Spleen (tissue), 11 donors: ENCODE results near the gene DLD. TPM values are rescaled to one million over a fixed set of nuclear protein-coding genes. Genes with fewer than 3 reads are reported as not detected.
A peak's percentile ranks its signal among the peaks of the same experiment; 100 is the strongest.
"Not testable (repeated sequence)": the region's sequence is repeated elsewhere in the genome, so short reads cannot be mapped to it uniquely, and the experiment has no call there.

ENCODE experiments used
- DNase-seq: peaks from one replicate; pipeline ENCODE4 v3.0.0-alpha.2; 2020
- H3K27ac ChIP-seq, 8 donors: fragments of 200-600 bp; sonication (generic) in 7 of 8; 1 replicate in 4 of 8; 2 replicates in 4 of 8; pipeline versions ENCODE4 v1.5.0 to v1.8.0; 2016 to 2021; ENCODE audit warnings: inconsistent platforms in 4 of 8, mild to moderate bottlenecking in 4 of 8, moderate library complexity in 1 of 8
- H3K27me3 ChIP-seq, 7 donors: fragments of 200-600 bp; sonication (generic) in 6 of 7; replicated peaks in 1 of 7; 1 replicate in 4 of 7; 2 replicates in 3 of 7; pipeline versions ENCODE4 v1.5.0 to v1.8.0; 2016 to 2021; ENCODE audit warnings: inconsistent platforms in 3 of 7, mild to moderate bottlenecking in 1 of 7
- H3K36me3 ChIP-seq, 6 donors: fragments of 200-600 bp; sonication (generic) in 5 of 6; 1 replicate in 4 of 6; 2 replicates in 2 of 6; pipeline versions ENCODE4 v1.5.0 to v1.8.0; 2016 to 2021; ENCODE audit warnings: inconsistent platforms in 2 of 6
- H3K4me1 ChIP-seq, 6 donors: fragments of 200-600 bp; sonication (generic) in 5 of 6; 1 replicate in 3 of 6; 2 replicates in 3 of 6; pipeline versions ENCODE4 v1.5.0 to v1.8.0; 2016 to 2021; ENCODE audit warnings: inconsistent platforms in 3 of 6
- H3K4me3 ChIP-seq, 8 donors: fragments of 200-600 bp; sonication (generic) in 7 of 8; 1 replicate in 4 of 8; 2 replicates in 4 of 8; pipeline versions ENCODE4 v1.5.0 to v1.8.0; 2016 to 2021; ENCODE audit warnings: inconsistent platforms in 4 of 8, mild to moderate bottlenecking in 4 of 8, moderate library complexity in 2 of 8
- H3K9me3 ChIP-seq, 8 donors: fragments of 200-600 bp; sonication (generic) in 7 of 8; 1 replicate in 4 of 8; 2 replicates in 4 of 8; pipeline versions ENCODE4 v1.5.0 to v1.8.0; 2016 to 2021; ENCODE audit warnings: inconsistent platforms in 4 of 8
- POLR2A ChIP-seq, 3 donors: fragments of 450-650 bp; IDR thresholded peaks; one replicate each; pipeline ENCODE4 v1.5.1; 2017; ENCODE audit warnings: antibody characterized with exemption in 3 of 3, mild to moderate bottlenecking in 1 of 3
- POLR2AphosphoS5 ChIP-seq, 3 donors: sonication (generic); formaldehyde crosslinking; IDR thresholded peaks; one replicate each; pipeline ENCODE4 v1.5.1; 2017; ENCODE audit warnings: antibody characterized with exemption in 3 of 3
- WGBS, 5 donors: extraction: QIAGEN DNeasy Blood & Tissue Kit in 3 of 5; methylation state at CpG; one replicate each; pipeline versions ENCODE4 v1.1.5 to v1.1.7; 2013 to 2018; 5-methylcytosine and 5-hydroxymethylcytosine counted together
- intact Hi-C: fragments of 100-400 bp; cut with DNase I; formaldehyde crosslinking; loops from one replicate; pipeline ENCODE4 v1.15.0; 2023; ENCODE audit warnings: low total_unique reads
- polyA plus RNA-seq, 3 donors: library from polyadenylated mRNA; stranded (reverse); fragments of 200-250 nt; gene quantifications; one replicate each; pipeline ENCODE4 v1.2.1, GENCODE V29; 2013
- total RNA-seq, 7 donors: library from RNA; depleted of rRNA in 3 of 7; stranded (reverse); fragments of >200 nt in 3 of 7; fragmentation: NEBNext Ultra II Directional in 4 of 7; extraction: Animal tissue kit (Norgen Biotek cat#: 25700) in 4 of 7; gene quantifications; one replicate each; pipeline versions ENCODE4 v1.1.0 to v1.2.1, GENCODE V29; 2016 to 2021
- TF ChIP-seq, protein P1 (sequence below), 11 experiments: fragments of 200-600 bp in 7 of 11; fragments of 450-650 bp in 4 of 11; sonication (generic) in 4 of 11; IDR thresholded peaks in 8 of 11; conservative IDR thresholded peaks in 3 of 11; 1 replicate in 7 of 11; 2 replicates in 4 of 11; pipeline versions ENCODE4 v1.4.0 to v1.8.0; 2016 to 2021; ENCODE audit warnings: antibody characterized with exemption in 11 of 11, inconsistent platforms in 4 of 11, mild to moderate bottlenecking in 1 of 11
- donor health status: healthy with polysubstance abuse.
- donor health status: DM: no; HTN: no; CAD: no; lungs with moderate emphysema.
- donor health status: DM: no; HTN: no; CAD: no.
- donor health status: Bipolar disorder and iron deficiency.
- donor health status: healthy.
- donor health status: DM: no; HTN: no; CAD: no.
- donor health status: DM: yes; HTN: yes; CAD: no.

DLD gene
- total and polyA plus RNA-seq, 10 donors = 19.6 to 114 (median 59.9) TPM

- intact Hi-C loops = no loop called here
- TF ChIP-seq, protein P1, sequence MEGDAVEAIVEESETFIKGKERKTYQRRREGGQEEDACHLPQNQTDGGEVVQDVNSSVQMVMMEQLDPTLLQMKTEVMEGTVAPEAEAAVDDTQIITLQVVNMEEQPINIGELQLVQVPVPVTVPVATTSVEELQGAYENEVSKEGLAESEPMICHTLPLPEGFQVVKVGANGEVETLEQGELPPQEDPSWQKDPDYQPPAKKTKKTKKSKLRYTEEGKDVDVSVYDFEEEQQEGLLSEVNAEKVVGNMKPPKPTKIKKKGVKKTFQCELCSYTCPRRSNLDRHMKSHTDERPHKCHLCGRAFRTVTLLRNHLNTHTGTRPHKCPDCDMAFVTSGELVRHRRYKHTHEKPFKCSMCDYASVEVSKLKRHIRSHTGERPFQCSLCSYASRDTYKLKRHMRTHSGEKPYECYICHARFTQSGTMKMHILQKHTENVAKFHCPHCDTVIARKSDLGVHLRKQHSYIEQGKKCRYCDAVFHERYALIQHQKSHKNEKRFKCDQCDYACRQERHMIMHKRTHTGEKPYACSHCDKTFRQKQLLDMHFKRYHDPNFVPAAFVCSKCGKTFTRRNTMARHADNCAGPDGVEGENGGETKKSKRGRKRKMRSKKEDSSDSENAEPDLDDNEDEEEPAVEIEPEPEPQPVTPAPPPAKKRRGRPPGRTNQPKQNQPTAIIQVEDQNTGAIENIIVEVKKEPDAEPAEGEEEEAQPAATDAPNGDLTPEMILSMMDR (IDR thresholded peaks at IDR 0.05 in 8 of 11, conservative IDR thresholded peaks at IDR 0.05 in 3 of 11) = no peak
- TF ChIP-seq POLR2AphosphoS5 (IDR thresholded peaks at IDR 0.05) (peak in 1 of 3 donors; percentile 43), POLR2A (IDR thresholded peaks at IDR 0.05) (no peak)
- WGBS, 5 donors = 0 to 14% (median 9%) methylated on average over 1 of the region's 1 CpG
- Histone ChIP-seq H3K27ac (peak overlapping the region in 3 of 8 donors; percentile 14 to 29 (median 26)), H3K36me3 (peaks cover 12 to 100% (median 52%) of the 10 kb centered on the region in 6 donors), H3K27me3 (no peaks in the 10 kb centered on the region), H3K9me3 (no peaks in the 10 kb centered on the region), H3K4me1 (peaks cover 0 to 46% (median 24%) of the 10 kb centered on the region in 6 donors), H3K4me3 (no peak overlapping the region)
- no peak for DNase-seq
Measured at GRCh38 chr7:107920048-107920772, 29.2 kb downstream of the DLD start.

GRCh38 chr7:107921826-107922225, 30.8 kb downstream of the DLD start:
- H3K27me3 ChIP-seq, H3K27ac ChIP-seq, H3K4me3 ChIP-seq, DNase-seq, H3K9me3 ChIP-seq, intact Hi-C loops: not testable (repeated sequence)
- Histone ChIP-seq H3K4me1 (peaks cover 0 to 55% (median 23%) of the 10 kb centered on the region in 6 donors), H3K36me3 (peaks cover 12 to 100% (median 43%) of the 10 kb centered on the region in 6 donors)
- WGBS, 5 donors = 48 to 81% (median 76%) methylated on average over 2 of the region's 2 CpGs

DNA sequence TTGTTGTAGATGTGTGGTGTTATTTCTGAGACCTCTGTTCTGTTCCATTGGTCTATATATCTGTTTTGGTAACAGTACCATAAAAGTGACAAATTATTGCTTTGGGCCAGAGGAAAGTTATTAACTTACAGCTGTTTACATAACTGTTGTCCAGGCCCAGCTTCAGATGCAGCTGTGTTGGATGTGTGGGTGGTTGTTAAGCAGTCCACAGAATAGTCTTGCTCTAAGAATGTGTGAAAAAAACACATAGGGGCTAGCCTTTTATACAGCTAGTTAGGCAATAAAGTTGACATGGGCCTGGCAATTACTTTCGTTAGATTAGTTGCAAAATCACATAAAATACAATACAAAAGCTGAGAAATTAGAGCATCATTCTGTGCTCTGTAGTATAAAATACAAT, 31.9 kb downstream of the DLD start:
- TF ChIP-seq POLR2AphosphoS5 (IDR thresholded peaks at IDR 0.05) = no peak
- TF ChIP-seq POLR2A (IDR thresholded peaks at IDR 0.05) = no peak
- TF ChIP-seq, protein P1 (IDR thresholded peaks at IDR 0.05 in 8 of 11, conservative IDR thresholded peaks at IDR 0.05 in 3 of 11) = no peak
- H3K36me3 ChIP-seq = peaks cover 12 to 100% (median 38%) of the 10 kb centered on the region in 6 donors
- intact Hi-C loops = no loop called here
- WGBS, 5 donors = 45 to 77% (median 67%) methylated on average over 1 of the region's 1 CpG
- H3K4me3 ChIP-seq = no peak overlapping the region
- no peak for DNase-seq
- H3K27me3 ChIP-seq = no peaks in the 10 kb centered on the region
- H3K9me3 ChIP-seq = no peaks in the 10 kb centered on the region
- no peak overlapping the region for H3K27ac ChIP-seq
- H3K4me1 ChIP-seq = peaks cover 0 to 57% (median 23%) of the 10 kb centered on the region in 6 donors

DNA sequence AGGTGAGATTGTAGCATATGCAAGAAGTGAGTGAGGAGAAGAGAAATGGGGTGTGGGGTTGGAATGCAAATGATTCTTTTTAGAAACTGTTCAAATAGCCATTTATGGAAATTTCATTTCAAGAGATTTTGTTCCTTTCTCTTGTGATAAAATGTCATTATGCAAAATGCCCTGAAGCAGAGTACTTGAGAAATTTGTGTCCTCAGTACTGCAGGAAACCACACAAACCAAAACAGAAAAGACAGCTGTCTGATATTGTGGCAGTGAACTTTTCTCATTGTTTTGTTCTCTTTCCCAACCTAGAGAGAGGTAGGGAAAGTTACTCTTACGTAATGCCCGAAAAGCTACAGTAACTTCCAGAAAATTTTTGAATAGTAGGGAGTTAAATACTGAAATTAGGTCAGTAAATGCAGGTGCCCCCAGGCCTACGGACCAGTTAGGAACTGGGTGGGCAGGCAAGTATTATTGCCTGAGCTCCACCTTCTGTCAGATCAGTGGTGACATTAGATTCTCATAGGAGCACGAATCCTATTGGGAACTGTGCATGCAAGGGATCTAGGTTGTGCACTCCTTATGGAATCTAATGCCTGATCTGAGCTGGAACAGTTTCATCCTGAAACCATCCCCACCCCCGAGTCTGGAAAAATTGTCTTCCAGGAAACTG, 34.0 kb downstream of the DLD start:
- H3K27ac ChIP-seq = peak overlapping the region in 5 of 8 donors; percentile 22 to 66 (median 37)
- peaks cover 0 to 54% (median 23%) of the 10 kb centered on the region in 6 donors for H3K4me1 ChIP-seq
- 46 to 64% (median 52%) methylated on average over 5 of the region's 5 CpGs for WGBS, 5 donors
- H3K27me3 ChIP-seq = no peaks in the 10 kb centered on the region
- H3K4me3 ChIP-seq = no peak overlapping the region
- TF ChIP-seq, protein P1 (IDR thresholded peaks at IDR 0.05 in 8 of 11, conservative IDR thresholded peaks at IDR 0.05 in 3 of 11) = no peak
- TF ChIP-seq POLR2AphosphoS5 (IDR thresholded peaks at IDR 0.05) = peak in 1 of 3 donors; percentile 17
- DNase-seq = no peak
- H3K9me3 ChIP-seq = no peaks in the 10 kb centered on the region
- intact Hi-C loops = no loop called here
- H3K36me3 ChIP-seq = peaks cover 0 to 100% (median 29%) of the 10 kb centered on the region in 6 donors
